Measurements from ENCODE around the gene SLC9C1.

SLC9C1 gene

GRCh38 chr3:112306825-112307224 lies 12.8 kb upstream of the SLC9C1 start:
- DNase-seq: no peak

GRCh38 chr3:112304611-112305010 lies 10.6 kb upstream of the SLC9C1 start:
- no peak for DNase-seq

- no peak for DNase-seq
Measured at GRCh38 chr3:112303764-112304325, 9.8 kb upstream of the SLC9C1 start.

- DNase-seq: no peak
Measured at GRCh38 chr3:112302881-112303763, 9.1 kb upstream of the SLC9C1 start.

- no peak for DNase-seq
Measured at GRCh38 chr3:112302150-112302830, 8.3 kb upstream of the SLC9C1 start.

GRCh38 chr3:112298781-112299180 lies 4.8 kb upstream of the SLC9C1 start:
- no peak for DNase-seq

GRCh38 chr3:112297714-112298113 lies 3.7 kb upstream of the SLC9C1 start:
- DNase-seq: no peak

GRCh38 chr3:112289011-112289410 lies 5.0 kb downstream of the SLC9C1 start:
- no peak for DNase-seq

- no peak for DNase-seq
Measured at GRCh38 chr3:112280266-112280665, 13.8 kb downstream of the SLC9C1 start.

- no peak for DNase-seq
Measured at GRCh38 chr3:112273536-112273935, 20.5 kb downstream of the SLC9C1 start.

- DNase-seq: no peak
Measured at GRCh38 chr3:112261742-112262141, 32.3 kb downstream of the SLC9C1 start.

- no peak for DNase-seq
Measured at GRCh38 chr3:112260563-112260962, 33.5 kb downstream of the SLC9C1 start.

GRCh38 chr3:112253301-112253971 lies 40.6 kb downstream of the SLC9C1 start:
- no peak for DNase-seq

- DNase-seq: no peak
Measured at GRCh38 chr3:112247900-112248299, 46.1 kb downstream of the SLC9C1 start.

- no peak for DNase-seq
Measured at GRCh38 chr3:112247350-112247749, 46.7 kb downstream of the SLC9C1 start.

- no peak for DNase-seq
Measured at GRCh38 chr3:112233083-112233482, 60.9 kb downstream of the SLC9C1 start.

GRCh38 chr3:112231727-112232126 lies 62.3 kb downstream of the SLC9C1 start:
- DNase-seq: no peak

- no peak for DNase-seq
Measured at GRCh38 chr3:112230033-112230432, 64.0 kb downstream of the SLC9C1 start.

- DNase-seq: no peak
Measured at GRCh38 chr3:112228786-112229185, 65.2 kb downstream of the SLC9C1 start.

- DNase-seq: no peak
Measured at GRCh38 chr3:112200317-112200666, 93.7 kb downstream of the SLC9C1 start.

GRCh38 chr3:112199622-112200316 lies 94.2 kb downstream of the SLC9C1 start:
- DNase-seq: no peak

- DNase-seq: no peak
Measured at GRCh38 chr3:112197131-112197530, 96.9 kb downstream of the SLC9C1 start.

GRCh38 chr3:112187300-112187699 lies 106.7 kb downstream of the SLC9C1 start:
- no peak for DNase-seq

Measured in stimulated activated CD8-positive, alpha-beta memory T cell treated with anti-CD3 and anti-CD28 coated beads, Interleukin-4, amount 100 ng/mL, for 48 hours (primary cell).